GM23338 (cell line): ENCODE data around the gene MECP2. TPM values are rescaled to one million over a fixed set of nuclear protein-coding genes. Genes with fewer than 3 reads are reported as not detected.

Experiments used
- ATAC-seq: fragments of 200-7000 bp; cut with Tn5 transposase; 3 replicates; pipeline ENCODE4 v1.9.1; 2020
- DNase-seq: peaks from one replicate; pipeline ENCODE4 v3.0.0-alpha.2; 2015; ENCODE audit warnings: low spot score
- H2AFZ ChIP-seq: fragments of 200-600 bp; sonication (generic); 2 replicates; pipeline ENCODE4 v1.8.0; 2016; ENCODE audit warnings: antibody characterized with exemption, mild to moderate bottlenecking, moderate library complexity
- H3F3A ChIP-seq: fragments of 200-600 bp; sonication (generic); replicated peaks from 2 replicates; pipeline ENCODE4 v1.8.0; 2017; ENCODE audit warnings: antibody characterized with exemption, mixed run types, low read depth
- H3K27ac ChIP-seq: fragments of 200-600 bp; sonication (generic); 2 replicates; pipeline ENCODE4 v1.6.1; 2016; ENCODE audit warnings: low read depth
- H3K27me3 ChIP-seq: fragments of 200-600 bp; sonication (generic); 2 replicates; pipeline ENCODE4 v1.8.0; 2016; ENCODE audit warnings: mild to moderate bottlenecking, mixed run types, moderate library complexity; ENCODE audit not compliant: insufficient read depth
- H3K36me3 ChIP-seq: fragments of 200-600 bp; sonication (generic); 2 replicates; pipeline ENCODE4 v1.8.0; 2016; ENCODE audit warnings: mild to moderate bottlenecking; ENCODE audit not compliant: insufficient read depth
- H3K4me1 ChIP-seq: fragments of 200-600 bp; sonication (generic); 2 replicates; pipeline ENCODE4 v1.8.0; 2016; ENCODE audit warnings: mild to moderate bottlenecking, moderate library complexity; ENCODE audit not compliant: insufficient read depth
- H3K4me2 ChIP-seq: fragments of 200-600 bp; sonication (generic); 2 replicates; pipeline ENCODE4 v1.7.1; 2017; ENCODE audit warnings: mixed run types
- H3K4me3 ChIP-seq: fragments of 200-600 bp; sonication (generic); 2 replicates; pipeline ENCODE4 v1.6.1; 2016; ENCODE audit warnings: mixed run types
- H3K79me2 ChIP-seq: fragments of 200-600 bp; sonication (generic); replicated peaks from 2 replicates; pipeline ENCODE4 v1.8.0; 2017; ENCODE audit warnings: mild to moderate bottlenecking; ENCODE audit not compliant: insufficient read depth
- H3K9me2 ChIP-seq: fragments of 200-600 bp; sonication (generic); 2 replicates; pipeline ENCODE4 v1.8.0; 2017; ENCODE audit not compliant: insufficient read depth
- H4K20me1 ChIP-seq: fragments of 200-600 bp; sonication (generic); replicated peaks from 2 replicates; pipeline ENCODE4 v1.8.0; 2017; ENCODE audit warnings: mild to moderate bottlenecking; ENCODE audit not compliant: insufficient read depth
- H3K27ac Mint-ChIP-seq: 2 replicates; pipeline ENCODE4 v1.8.0; 2020; ENCODE audit warnings: inconsistent platforms, mild to moderate bottlenecking, moderate library complexity, mixed read lengths
- H3K27me3 Mint-ChIP-seq: 3 replicates; pipeline ENCODE4 v1.8.0; 2022; ENCODE audit warnings: low read depth, mild to moderate bottlenecking, moderate library complexity, mixed read lengths, inconsistent platforms; ENCODE audit not compliant: insufficient read depth, poor library complexity
- H3K36me3 Mint-ChIP-seq: 3 replicates; pipeline ENCODE4 v1.8.0; 2021; ENCODE audit warnings: low read depth, mild to moderate bottlenecking, inconsistent platforms, moderate library complexity, mixed read lengths
- H3K4me1 Mint-ChIP-seq: 3 replicates; pipeline ENCODE4 v1.8.0; 2020; ENCODE audit warnings: mild to moderate bottlenecking, inconsistent platforms, mixed read lengths
- H3K4me3 Mint-ChIP-seq: 3 replicates; pipeline ENCODE4 v1.8.0; 2021; ENCODE audit warnings: moderate library complexity, mild to moderate bottlenecking, inconsistent platforms, mixed read lengths
- H3K9me3 Mint-ChIP-seq: 3 replicates; pipeline ENCODE4 v1.8.0; 2020; ENCODE audit warnings: moderate library complexity, mild to moderate bottlenecking, inconsistent platforms, mixed read lengths
- CREB1 ChIP-seq: fragments of 250-450 bp; sonication (Bioruptor Pico); IDR thresholded peaks from 2 replicates; pipeline ENCODE4 v1.5.0; 2020; ENCODE audit warnings: low read depth, mild to moderate bottlenecking, moderate library complexity
- EZH2 ChIP-seq: fragments of 200-600 bp; sonication (generic); IDR thresholded peaks from one replicate; pipeline ENCODE4 v1.8.0; 2017; ENCODE audit warnings: antibody characterized with exemption, mild to moderate bottlenecking, low read depth; ENCODE audit not compliant: unreplicated experiment
- EZH2phosphoT487 ChIP-seq: fragments of 200-600 bp; sonication (generic); IDR thresholded peaks from one replicate; pipeline ENCODE4 v1.8.1; 2018; ENCODE audit warnings: antibody characterized with exemption; ENCODE audit not compliant: unreplicated experiment
- JUNB ChIP-seq: IDR thresholded peaks from one replicate; pipeline ENCODE4 v1.6.1; 2016; ENCODE audit warnings: antibody characterized with exemption; ENCODE audit not compliant: unreplicated experiment
- POLR2AphosphoS5 ChIP-seq: IDR thresholded peaks from 2 replicates; pipeline ENCODE4 v1.6.1; 2016; ENCODE audit warnings: antibody characterized with exemption, low read depth
- REST ChIP-seq: IDR thresholded peaks from one replicate; pipeline ENCODE4 v1.6.1; 2018; ENCODE audit warnings: antibody characterized with exemption; ENCODE audit not compliant: unreplicated experiment
- STAT1 ChIP-seq: IDR thresholded peaks from one replicate; pipeline ENCODE4 v1.6.1; 2016; ENCODE audit warnings: antibody characterized with exemption; ENCODE audit not compliant: unreplicated experiment
- ZNF331 ChIP-seq: fragments of 250-450 bp; sonication (Bioruptor Pico); IDR thresholded peaks from 2 replicates; pipeline ENCODE4 v1.5.0; 2020; ENCODE audit warnings: low read depth, mild to moderate bottlenecking, moderate library complexity
- polyA plus RNA-seq: library from polyadenylated mRNA; unstranded; fragments of >200 nt; fragmentation: Nextera tagmentation; extraction: Ambion mirVana; gene quantifications from 2 replicates; pipeline ENCODE4 v1.2.1, GENCODE V29; 2016
- total RNA-seq: library from RNA; depleted of rRNA; stranded (reverse); fragments of >200 nt; shearing (Covaris generic); gene quantifications from 2 replicates; pipeline ENCODE4 v1.2.3, GENCODE V29; 2014
- TF ChIP-seq, protein P1 (sequence below): IDR thresholded peaks from 2 replicates; pipeline ENCODE4 v1.6.1; 2016; ENCODE audit warnings: antibody characterized with exemption

MECP2 gene
- total and polyA plus RNA-seq, 2 experiments from 2014 or later, result 27.7 to 32.7 TPM

- no peak for TF ChIP-seq REST
- TF ChIP-seq EZH2, result no peak
- no peak for TF ChIP-seq POLR2AphosphoS5
- TF ChIP-seq EZH2phosphoT487, result no peak
- TF ChIP-seq CREB1 (CRISPR knock-in tag), result no peak
- TF ChIP-seq JUNB, result no peak
- no peak for TF ChIP-seq STAT1
These were observed 87.0 kb downstream of the MECP2 start (continued) for GRCh38 chrX:154010330-154011087.

GRCh38 chrX:154008521-154008920 lies 89.0 kb downstream of the MECP2 start:
- Mint-ChIP-seq H3K27ac (no peak overlapping the region), H3K9me3 (no peaks in the 10 kb centered on the region), H3K27me3 (peaks cover 2% of the 10 kb centered on the region), H3K4me1 (peaks cover 1% of the 10 kb centered on the region; the same call in 2 of the 3 replicates), H3K36me3 (peaks cover 17% of the 10 kb centered on the region; the same call in 2 of the 3 replicates), H3K4me3 (no peak overlapping the region)
- ATAC-seq (no peak), DNase-seq (no peak)
- no peaks in the 10 kb centered on the region for H4K20me1 ChIP-seq
- H3K27ac ChIP-seq, result no peak overlapping the region
- no peaks in the 10 kb centered on the region for H3K4me1 ChIP-seq
- H3K4me3 ChIP-seq, result no peak overlapping the region
- no peaks in the 10 kb centered on the region for H3K79me2 ChIP-seq
- H3K4me2 ChIP-seq, result no peak overlapping the region
- no peaks in the 10 kb centered on the region for H3K9me2 ChIP-seq
- H3K27me3 ChIP-seq, result no peaks in the 10 kb centered on the region
- H2AFZ ChIP-seq, result no peak overlapping the region
- no peaks in the 10 kb centered on the region for H3K36me3 ChIP-seq
- no peaks in the 10 kb centered on the region for H3F3A ChIP-seq
- TF ChIP-seq STAT1, result no peak
- no peak for TF ChIP-seq POLR2AphosphoS5
- no peak for TF ChIP-seq EZH2phosphoT487
- TF ChIP-seq ZNF331, result no peak
- TF ChIP-seq REST, result no peak
- TF ChIP-seq CREB1 (CRISPR knock-in tag), result no peak
- TF ChIP-seq, protein P1, sequence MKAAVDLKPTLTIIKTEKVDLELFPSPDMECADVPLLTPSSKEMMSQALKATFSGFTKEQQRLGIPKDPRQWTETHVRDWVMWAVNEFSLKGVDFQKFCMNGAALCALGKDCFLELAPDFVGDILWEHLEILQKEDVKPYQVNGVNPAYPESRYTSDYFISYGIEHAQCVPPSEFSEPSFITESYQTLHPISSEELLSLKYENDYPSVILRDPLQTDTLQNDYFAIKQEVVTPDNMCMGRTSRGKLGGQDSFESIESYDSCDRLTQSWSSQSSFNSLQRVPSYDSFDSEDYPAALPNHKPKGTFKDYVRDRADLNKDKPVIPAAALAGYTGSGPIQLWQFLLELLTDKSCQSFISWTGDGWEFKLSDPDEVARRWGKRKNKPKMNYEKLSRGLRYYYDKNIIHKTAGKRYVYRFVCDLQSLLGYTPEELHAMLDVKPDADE, result no peak
